Endometrium (tissue), 2 donors: Measurements from ENCODE around the gene TAF1A.

ENCODE experiments used
- FAIRE-seq: peaks from 2 replicates; lab custom pipeline; 2012; peaks lifted over from hg19 to GRCh38; lab: Jason Lieb, UNC
- donor health status: control.
- donor health status: control.

TAF1A gene

GRCh38 chr1:222596696-222597095 lies 7.0 kb upstream of the TAF1A start:
- no peak for FAIRE-seq

GRCh38 chr1:222594789-222595188 lies 5.1 kb upstream of the TAF1A start:
- FAIRE-seq, result no peak

- no peak for FAIRE-seq
These were observed 2.4 kb upstream of the TAF1A start for GRCh38 chr1:222592171-222592570.

- FAIRE-seq, result no peak
These were observed 1.6 kb downstream of the TAF1A start for GRCh38 chr1:222588135-222588534.

- no peak for FAIRE-seq
These were observed 2.9 kb downstream of the TAF1A start for GRCh38 chr1:222586842-222587241.

- FAIRE-seq, result no peak
These were observed 6.7 kb downstream of the TAF1A start for GRCh38 chr1:222583079-222583478.

GRCh38 chr1:222582099-222582774 lies 7.5 kb downstream of the TAF1A start:
- no peak for FAIRE-seq

GRCh38 chr1:222579316-222579715 lies 10.4 kb downstream of the TAF1A start:
- FAIRE-seq, result no peak

GRCh38 chr1:222570837-222571236 lies 18.9 kb downstream of the TAF1A start:
- no peak for FAIRE-seq

- no peak for FAIRE-seq
These were observed 28.1 kb downstream of the TAF1A start for GRCh38 chr1:222561656-222562055.

GRCh38 chr1:222557574-222557973 lies 32.2 kb downstream of the TAF1A start:
- FAIRE-seq, result no peak

- FAIRE-seq, result no peak
These were observed 32.6 kb downstream of the TAF1A start for GRCh38 chr1:222557148-222557547.

GRCh38 chr1:222555992-222556615 lies 33.6 kb downstream of the TAF1A start:
- FAIRE-seq, result no peak

GRCh38 chr1:222554177-222554576 lies 35.6 kb downstream of the TAF1A start:
- no peak for FAIRE-seq

- FAIRE-seq, result no peak
These were observed 36.9 kb downstream of the TAF1A start for GRCh38 chr1:222552882-222553281.

GRCh38 chr1:222547944-222548671 lies 41.6 kb downstream of the TAF1A start, which contains the start of gene HHIPL2:
HHIPL2 (minus strand) TSS chr1:222548104; CDS start chr1:222548044, 60 bp downstream.
- FAIRE-seq, result no peak

GRCh38 chr1:222547260-222547614 lies 42.5 kb downstream of the TAF1A start:
- no peak for FAIRE-seq

GRCh38 chr1:222546548-222547259 lies 43.0 kb downstream of the TAF1A start:
- FAIRE-seq, result no peak

GRCh38 chr1:222546091-222546490 lies 43.6 kb downstream of the TAF1A start:
- no peak for FAIRE-seq

GRCh38 chr1:222543817-222544216 lies 45.9 kb downstream of the TAF1A start:
- no peak for FAIRE-seq

- no peak for FAIRE-seq
These were observed 49.1 kb downstream of the TAF1A start for GRCh38 chr1:222540598-222540995.

- no peak for FAIRE-seq
These were observed 49.7 kb downstream of the TAF1A start for GRCh38 chr1:222539951-222540597.
